GOT3 (cell line): Measurements from ENCODE around the gene TNPO1.
A peak's percentile ranks its signal among the peaks of the same experiment; 100 is the strongest.
"Not testable (repeated sequence)": the region's sequence is repeated elsewhere in the genome, so short reads cannot be mapped to it uniquely, and the experiment has no call there.

Experiments
- DNase-seq: peaks from one replicate; lab custom pipeline; 2025; ENCODE audit warnings: mixed read lengths; lab: John Stamatoyannopoulos, UW

TNPO1 gene

DNA sequence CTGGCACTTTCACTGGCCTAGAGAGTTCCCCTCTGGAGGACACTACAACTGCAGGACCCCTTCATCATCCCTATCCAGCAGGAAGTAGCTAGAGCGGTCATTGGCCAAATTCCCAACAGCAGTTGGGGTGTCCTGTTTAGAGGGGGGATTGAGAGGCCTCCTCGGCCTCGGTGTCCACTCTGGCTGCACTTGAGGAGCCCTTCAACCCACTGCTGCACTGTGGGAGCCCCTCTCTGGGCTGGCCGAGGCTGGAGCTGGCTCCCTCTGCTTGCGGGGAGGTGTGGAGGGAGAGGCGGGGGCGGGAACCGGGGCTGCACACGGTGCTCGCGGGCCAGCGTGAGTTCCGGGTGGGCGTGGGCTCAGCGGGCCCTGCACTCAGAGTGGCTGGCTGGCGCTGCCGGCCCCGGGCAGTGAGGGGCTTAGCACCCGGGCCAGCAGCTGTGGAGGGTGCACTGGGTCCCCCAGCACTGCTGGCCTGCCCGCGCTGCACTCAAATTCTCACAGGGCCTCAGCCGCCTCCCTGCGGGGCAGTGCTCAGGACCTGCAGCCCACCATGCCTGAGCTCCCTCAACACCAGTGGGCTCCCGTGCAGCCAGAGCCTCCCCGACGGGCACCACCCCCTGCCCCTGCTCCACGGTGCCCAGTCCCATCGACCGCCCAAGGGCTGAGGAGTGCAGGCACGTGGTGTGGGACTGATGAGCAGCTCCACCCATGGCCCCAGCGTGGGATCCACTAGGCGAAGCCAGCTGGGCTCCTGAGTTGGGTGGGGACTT, 118.7 kb downstream of the TNPO1 start:
- DNase-seq: not testable (repeated sequence)

DNA sequence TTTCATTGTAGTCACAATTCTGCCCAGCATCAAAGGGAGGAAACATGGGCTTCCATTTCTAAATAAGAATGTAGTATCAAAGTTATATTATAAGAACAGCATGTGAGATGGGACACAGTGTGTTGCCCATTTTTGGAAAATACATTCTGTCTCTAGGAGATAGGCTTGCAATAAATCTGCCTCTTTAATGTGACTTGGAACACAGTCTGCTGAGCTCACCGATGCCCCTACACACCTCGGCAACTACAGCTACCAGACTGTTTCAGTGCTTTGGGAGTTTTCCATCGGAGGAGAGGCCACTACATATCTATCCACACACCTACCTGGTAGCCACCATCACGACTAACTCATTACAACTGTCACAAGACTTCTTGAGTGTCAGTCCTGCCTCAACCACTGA, 120.4 kb downstream of the TNPO1 start:
- DNase-seq: no peak

- no peak for DNase-seq
Observed at GRCh38 chr5:72937517-72938061, 121.1 kb downstream of the TNPO1 start.

DNA sequence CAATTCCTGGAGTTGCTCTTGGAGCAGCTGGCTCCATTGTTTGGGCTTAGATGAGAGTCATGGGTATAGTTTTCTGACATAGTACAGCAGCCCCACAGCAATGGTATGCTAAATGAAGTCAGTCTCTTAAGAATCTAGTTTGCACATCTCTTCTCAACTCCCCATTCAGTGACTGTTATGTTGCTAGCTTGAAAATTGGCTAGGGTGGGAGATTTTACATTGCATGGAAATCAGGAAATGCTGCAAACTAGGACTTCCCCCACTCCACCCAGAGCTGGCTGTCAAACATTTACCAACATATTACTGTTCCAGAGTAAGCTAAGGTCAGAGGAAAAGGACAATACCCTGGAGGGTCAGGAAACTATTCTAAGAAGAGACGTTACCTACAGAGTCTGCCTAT, 121.7 kb downstream of the TNPO1 start:
- no peak for DNase-seq

DNA sequence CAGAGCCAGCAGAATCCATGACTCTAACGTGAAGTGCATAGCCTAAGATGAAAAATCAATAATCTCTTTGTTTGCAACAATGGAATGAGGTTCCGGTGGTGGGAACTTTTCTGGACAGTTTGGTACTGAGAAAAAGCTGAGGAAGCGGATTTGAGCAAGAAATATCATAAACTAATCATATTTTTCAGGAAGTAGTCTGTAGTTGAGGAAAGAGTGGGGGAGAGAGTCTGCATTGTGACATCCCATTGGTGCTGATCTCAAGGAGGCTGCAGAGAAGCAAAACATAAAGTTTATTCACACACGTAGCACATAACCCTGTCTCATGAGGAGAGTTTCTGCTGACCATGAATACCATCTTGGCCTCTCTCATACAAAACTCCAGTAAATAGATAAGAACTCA, 123.6 kb downstream of the TNPO1 start:
- DNase-seq: no peak

DNA sequence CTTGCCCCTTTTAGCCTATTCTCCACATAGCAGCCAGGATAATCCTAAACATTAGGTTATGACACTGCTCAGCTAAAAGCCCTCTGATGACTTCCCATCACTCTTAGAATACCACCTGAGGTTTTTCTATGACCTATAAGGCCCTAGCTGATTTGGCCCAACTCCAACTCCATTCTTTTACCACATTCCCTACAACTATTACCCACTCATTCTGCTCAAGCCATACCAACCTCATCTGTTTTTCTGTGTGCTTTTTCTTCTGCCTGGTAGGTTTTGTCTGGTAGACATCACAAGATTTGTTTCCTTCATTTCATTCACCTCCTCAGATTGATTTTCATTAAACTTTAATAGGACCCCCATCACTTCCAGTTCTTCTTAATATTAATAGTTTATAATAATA, 126.8 kb downstream of the TNPO1 start:
- DNase-seq: no peak

GRCh38 chr5:72947498-72947897, 131.0 kb downstream of the TNPO1 start:
- no peak for DNase-seq

DNA sequence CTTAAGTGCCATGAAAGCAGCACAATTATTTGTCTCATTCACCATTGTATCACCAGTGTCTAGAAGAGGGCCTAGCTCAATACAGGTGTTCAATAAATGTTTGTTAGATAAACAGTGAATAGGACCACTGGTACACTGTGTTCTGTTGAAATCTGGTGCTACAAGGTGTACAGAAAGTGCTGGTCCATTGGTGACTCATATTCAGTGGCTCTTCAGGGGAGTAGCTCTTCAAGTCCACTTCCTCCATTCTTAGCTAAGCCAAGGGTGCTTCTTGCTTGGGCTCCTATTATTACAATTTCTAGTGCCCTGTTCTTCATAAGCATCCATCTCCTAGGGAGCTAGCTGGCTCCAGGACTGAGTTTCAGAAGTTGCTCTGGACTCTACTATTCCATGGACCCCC, 133.0 kb downstream of the TNPO1 start:
- no peak for DNase-seq

DNA sequence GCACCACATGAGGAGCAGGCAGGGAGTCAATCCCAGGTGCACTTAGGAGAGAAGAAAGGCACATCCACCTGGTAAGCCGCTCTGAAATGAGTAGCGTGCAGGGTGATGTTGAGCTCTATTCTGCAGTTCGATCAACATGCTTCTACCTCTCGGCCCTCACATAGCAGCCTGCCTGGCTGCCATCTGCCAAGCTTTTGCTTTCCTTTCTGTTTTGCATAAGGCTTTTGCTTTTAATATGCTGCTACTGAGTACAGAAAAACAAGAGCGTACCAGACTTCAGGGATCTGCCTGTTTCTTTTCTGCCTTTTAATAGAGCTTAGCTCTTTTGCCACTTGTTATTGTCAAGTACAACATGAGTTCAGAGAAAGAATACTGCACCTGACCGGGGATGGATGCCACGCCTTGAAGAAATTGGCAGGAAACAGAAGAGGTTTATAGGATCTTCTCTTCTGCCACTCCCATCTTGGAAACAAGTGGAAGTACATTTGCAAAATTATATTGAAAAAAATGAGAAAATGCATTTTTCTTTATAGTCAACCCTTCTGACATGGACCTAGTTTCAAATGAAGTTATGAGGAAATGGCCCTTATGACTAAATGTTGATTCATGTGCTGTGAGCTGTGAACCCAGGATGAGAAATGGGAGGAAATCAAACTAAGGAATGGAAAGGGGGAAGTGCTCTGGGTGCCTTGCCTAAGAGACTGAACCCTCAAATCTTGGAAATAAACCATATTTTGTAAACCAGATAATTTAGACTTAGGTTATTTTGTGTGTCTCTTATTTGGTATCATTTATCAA, 135.4 kb downstream of the TNPO1 start:
- DNase-seq: no peak

DNA sequence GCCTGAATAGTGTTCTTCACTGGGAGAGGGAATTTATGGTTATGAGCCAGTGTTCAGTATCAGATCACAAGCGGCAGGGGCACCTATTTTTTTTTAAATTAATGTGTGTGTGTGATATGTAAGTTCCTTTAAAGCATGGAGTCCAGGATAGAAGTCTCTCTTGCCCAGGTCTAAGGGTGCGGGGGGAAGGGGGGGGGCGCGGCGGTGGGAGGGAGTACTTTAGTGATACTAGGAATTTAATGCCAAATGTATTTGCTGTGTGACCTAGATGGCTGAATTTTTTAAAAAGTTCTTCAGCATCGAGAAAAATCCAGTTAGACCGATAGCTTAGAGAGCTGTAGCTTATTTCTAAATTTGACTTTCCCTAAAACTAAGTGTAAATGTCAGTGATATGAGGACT, 137.9 kb downstream of the TNPO1 start:
- DNase-seq: no peak

DNA sequence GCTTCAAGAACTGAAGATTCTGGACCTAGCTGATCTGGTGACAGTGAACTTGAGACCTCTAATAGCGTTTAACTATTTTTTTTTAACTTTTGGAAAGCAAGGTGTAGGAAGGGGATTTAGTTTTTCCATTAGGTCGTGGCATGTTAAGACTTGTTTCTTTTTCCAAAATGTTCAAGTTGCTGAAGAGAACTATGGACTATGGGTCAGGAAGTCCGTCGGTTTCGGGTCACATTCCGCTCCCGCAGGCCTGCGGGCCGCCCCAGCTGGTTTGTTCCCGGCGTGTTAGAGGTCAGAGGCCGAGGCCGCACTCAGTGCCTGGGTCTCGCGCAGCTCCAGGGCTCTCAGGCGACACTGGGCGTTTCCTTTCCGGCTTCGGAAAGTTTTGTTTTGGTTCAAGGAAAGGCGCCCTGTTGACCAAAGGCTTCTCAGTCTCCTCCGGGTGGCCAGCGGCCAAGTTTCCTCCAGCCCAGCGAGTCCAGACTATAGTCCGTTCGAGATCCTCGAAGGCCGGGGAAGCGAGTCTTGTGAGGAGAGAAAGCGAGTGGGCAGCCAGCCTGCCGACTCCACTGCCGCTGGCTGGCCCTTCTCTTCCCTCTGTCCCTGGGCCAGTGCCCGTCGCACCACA, 138.8 kb downstream of the TNPO1 start:
- no peak for DNase-seq

DNA sequence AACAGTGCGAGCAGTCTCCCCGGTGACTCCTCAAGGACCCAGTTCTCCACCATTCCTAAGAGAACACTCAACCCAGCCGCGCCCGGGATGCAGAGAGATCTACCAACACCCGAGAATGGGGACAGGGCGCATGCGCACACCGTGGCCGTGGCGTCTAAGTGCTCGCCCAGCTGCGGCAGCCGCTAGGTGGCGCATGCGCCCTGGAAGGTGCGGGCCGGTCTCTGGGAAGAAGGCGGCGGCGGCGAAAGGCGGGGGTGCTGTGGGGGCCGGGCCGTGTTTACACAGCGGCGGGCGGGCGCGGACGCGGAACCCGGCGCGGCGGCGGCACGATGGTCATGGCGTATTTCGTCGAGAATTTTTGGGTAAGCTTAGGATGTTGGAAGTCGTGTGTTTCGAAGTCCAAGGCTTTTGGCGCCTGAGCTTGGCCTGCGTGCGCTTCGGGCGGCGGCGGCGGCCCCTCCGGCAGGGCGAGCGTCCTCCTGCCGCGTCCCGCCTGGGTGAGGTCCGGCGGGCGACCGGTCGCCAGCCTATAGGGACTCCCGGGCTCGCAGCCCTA, 139.4 kb downstream of the TNPO1 start, which contains the start of gene FCHO2:
Gene FCHO2 (plus strand): TSS at position 274 of the 556 bp plus-strand sequence. CDS start 56 bp downstream, at position 330.
- DNase-seq: peak; percentile 94

DNA sequence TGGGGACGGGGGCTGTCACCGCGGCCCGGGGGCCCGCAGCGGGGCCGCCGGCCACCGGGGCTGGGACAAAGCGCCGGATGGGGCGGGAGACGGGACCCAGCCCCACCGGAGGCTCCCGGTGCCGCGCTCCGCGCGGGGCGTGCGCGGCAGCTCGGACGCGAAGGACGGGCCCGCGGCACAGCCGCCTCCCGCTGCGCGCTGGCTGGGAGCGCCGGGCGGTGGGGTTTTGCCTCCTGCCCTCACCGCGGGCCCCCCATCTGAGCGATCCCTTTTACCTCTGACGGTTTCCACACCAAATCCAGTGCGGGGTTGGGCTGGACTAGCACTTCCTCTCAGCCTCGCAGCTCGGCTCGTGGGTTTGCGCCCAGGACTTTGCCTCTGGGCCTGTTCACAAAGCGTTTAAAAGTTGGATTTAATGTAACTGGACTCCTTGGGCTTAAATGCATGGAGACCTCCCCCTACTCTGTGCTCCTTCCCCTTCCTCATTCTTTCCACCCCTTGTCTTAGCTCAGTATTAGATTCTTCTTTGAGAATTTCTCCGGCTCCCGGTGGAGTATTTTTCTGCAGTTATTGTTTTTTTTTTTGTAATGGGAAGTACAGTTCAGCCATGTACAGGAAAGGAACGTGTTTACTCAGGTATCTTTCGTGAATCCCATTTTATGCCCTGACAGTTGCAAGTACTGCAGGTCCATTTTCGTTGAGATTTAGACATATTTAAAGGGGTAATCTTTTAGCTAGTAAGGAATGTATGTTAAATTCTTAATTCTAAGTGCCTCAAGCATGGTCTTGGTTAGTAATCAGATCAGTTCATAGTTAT, 140.1 kb downstream of the TNPO1 start:
- DNase-seq: no peak

DNA sequence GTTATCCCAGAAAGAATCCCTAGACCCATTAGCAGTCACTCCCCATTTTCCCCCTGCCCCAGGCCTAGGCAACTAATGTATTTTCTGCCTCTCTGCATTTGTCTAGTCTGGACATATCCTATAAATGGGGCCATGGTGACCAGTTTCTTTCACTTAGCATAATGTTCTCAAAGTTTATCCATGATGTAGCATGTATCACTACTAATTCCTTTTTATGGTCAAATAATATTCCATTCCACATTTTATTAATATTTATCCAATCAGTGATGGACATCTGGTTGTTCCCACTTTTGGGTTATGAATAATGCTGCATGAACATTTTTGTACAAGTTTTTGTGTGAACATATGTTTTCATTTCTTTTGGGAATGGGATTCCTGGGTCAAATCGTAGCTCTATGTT, 140.9 kb downstream of the TNPO1 start:
- DNase-seq: no peak

GRCh38 chr5:72959257-72959656, 142.8 kb downstream of the TNPO1 start:
- DNase-seq: no peak
